B cell (primary cell): ENCODE results near the gene MTERF2. TPM values are rescaled to one million over a fixed set of nuclear protein-coding genes. Genes with fewer than 3 reads are reported as not detected.

Experiments used
- ATAC-seq: fragments of 200-7000 bp; cut with Tn5 transposase; one replicate; pipeline ENCODE4 v1.10.0; 2021; ENCODE audit warnings: low read depth, mild to moderate bottlenecking, moderate number of reproducible peaks, moderate library complexity
- CTCF ChIA-PET: fragments of 350-600 bp; sonication (Branson Sonifier 250); formaldehyde crosslinking; loops from one replicate; lab custom pipeline; 2021; ENCODE audit warnings: antibody characterized with exemption, inconsistent platforms; lab: Charles Lee
- POLR2A ChIA-PET: fragments of 350-600 bp; sonication (Branson Sonifier 250); formaldehyde crosslinking; loops from one replicate; lab custom pipeline; 2021; ENCODE audit warnings: antibody characterized with exemption; lab: Charles Lee
- DNase-seq: peaks from one replicate; pipeline ENCODE4 v3.0.0; 2013
- H2AFZ ChIP-seq: 2 replicates; pipeline ENCODE4 v1.6.1; 2012; ENCODE audit warnings: mild to moderate bottlenecking, low read depth, low read length; ENCODE audit not compliant: insufficient read depth, poor library complexity, severe bottlenecking
- H3K27ac ChIP-seq, 2 donors: 1 replicate in 1 of 2; 2 replicates in 1 of 2; pipeline ENCODE4 v1.5.1; 2012 to 2013; ENCODE audit warnings: low read length in 2 of 2, mild to moderate bottlenecking in 2 of 2, moderate library complexity in 1 of 2
- H3K27me3 ChIP-seq, 4 experiments: fragments of 200-600 bp in 1 of 4; sonication (generic) in 1 of 4; replicated peaks in 1 of 4; 1 replicate in 2 of 4; 2 replicates in 2 of 4; pipeline versions ENCODE4 v1.6.1 to v1.7.0; 2013 to 2016; ENCODE audit warnings: low read length in 3 of 4, mild to moderate bottlenecking in 2 of 4, mixed read lengths in 1 of 4, moderate library complexity in 1 of 4; ENCODE audit not compliant: insufficient read depth in 4 of 4, control insufficient read depth in 3 of 4; ENCODE audit errors: control extremely low read depth in 1 of 4
- H3K36me3 ChIP-seq, 2 experiments: replicated peaks in 1 of 2; 1 replicate in 1 of 2; 2 replicates in 1 of 2; pipeline versions ENCODE4 v1.6.1 to v1.7.1; 2013; ENCODE audit warnings: low read length in 1 of 2; ENCODE audit not compliant: insufficient read depth in 2 of 2, control insufficient read depth in 1 of 2; ENCODE audit errors: control extremely low read depth in 1 of 2, extremely low read depth in 1 of 2
- H3K4me1 ChIP-seq, 2 donors: fragments of 200-600 bp in 1 of 2; sonication (generic) in 1 of 2; 1 replicate in 1 of 2; 2 replicates in 1 of 2; pipeline versions ENCODE4 v1.5.1 to v1.6.1; 2013 to 2017; ENCODE audit warnings: low read length in 2 of 2; ENCODE audit not compliant: control insufficient read depth in 2 of 2, insufficient read depth in 2 of 2
- H3K4me2 ChIP-seq: replicated peaks from 2 replicates; pipeline ENCODE3; 2012; ENCODE audit warnings: mild to moderate bottlenecking, low read depth, low read length; ENCODE audit not compliant: poor library complexity, severe bottlenecking
- H3K4me3 ChIP-seq, 5 experiments: fragments of 200-600 bp in 1 of 5; sonication (generic) in 1 of 5; 1 replicate in 3 of 5; 2 replicates in 2 of 5; pipeline versions ENCODE4 v1.5.1 to v1.7.0; 2011 to 2016; ENCODE audit warnings: low read length in 4 of 5, mild to moderate bottlenecking in 4 of 5, low read depth in 2 of 5, control low read depth in 1 of 5, moderate library complexity in 1 of 5; ENCODE audit not compliant: insufficient read depth in 1 of 5; ENCODE audit errors: control extremely low read depth in 1 of 5, extremely low read depth in 1 of 5
- H3K79me2 ChIP-seq: fragments of 200-600 bp; sonication (generic); one replicate; pipeline ENCODE4 v1.6.0; 2016; ENCODE audit warnings: low read length; ENCODE audit not compliant: control insufficient read depth, insufficient read depth
- H3K9ac ChIP-seq: fragments of 200-600 bp; sonication (generic); 2 replicates; pipeline ENCODE4 v1.6.1; 2017; ENCODE audit warnings: mild to moderate bottlenecking, low read length, moderate library complexity
- H3K9me3 ChIP-seq, 3 donors: one replicate each; pipeline versions ENCODE4 v1.6.1 to v1.7.1; 2013; ENCODE audit warnings: low read length in 2 of 3; ENCODE audit not compliant: control insufficient read depth in 2 of 3, insufficient read depth in 1 of 3; ENCODE audit errors: control extremely low read depth in 1 of 3
- H4K20me1 ChIP-seq: 2 replicates; pipeline ENCODE4 v1.6.0; 2012; ENCODE audit warnings: mild to moderate bottlenecking, low read length; ENCODE audit not compliant: insufficient read depth, control insufficient read depth, poor library complexity, severe bottlenecking
- H3K27ac Mint-ChIP-seq: one replicate; pipeline ENCODE4 v1.8.0; 2021; ENCODE audit warnings: mixed read lengths
- H3K27me3 Mint-ChIP-seq: one replicate; pipeline ENCODE4 v1.8.0; 2021; ENCODE audit warnings: mixed read lengths
- H3K4me1 Mint-ChIP-seq: one replicate; pipeline ENCODE4 v1.8.0; 2021; ENCODE audit warnings: mixed read lengths
- H3K4me3 Mint-ChIP-seq: one replicate; pipeline ENCODE4 v1.8.0; 2021; ENCODE audit warnings: mixed read lengths
- H3K9me3 Mint-ChIP-seq: one replicate; pipeline ENCODE4 v1.8.0; 2022; ENCODE audit warnings: mixed read lengths; ENCODE audit not compliant: insufficient read depth
- EZH2 ChIP-seq: IDR thresholded peaks from 2 replicates; pipeline ENCODE4 v1.6.1; 2012; ENCODE audit warnings: borderline replicate concordance, low read depth, mild to moderate bottlenecking, moderate library complexity, low read length; ENCODE audit not compliant: insufficient read depth, poor library complexity, severe bottlenecking
- WGBS: methylation state at CpG from one replicate; pipeline ENCODE4 v1.1.5; 2013; ENCODE audit warnings: missing lambda C conversion rate; ENCODE audit not compliant: insufficient coverage; 5-methylcytosine and 5-hydroxymethylcytosine counted together
- intact Hi-C: fragments of 100-400 bp; cut with micrococcal nuclease; formaldehyde crosslinking; loops from one replicate; pipeline ENCODE4 v1.10.0; 2022
- polyA plus RNA-seq: library from polyadenylated mRNA; depleted of rRNA; stranded (reverse); fragments of >200 nt; gene quantifications from 2 replicates; pipeline ENCODE4 v1.2.3, GENCODE V29; 2012
- total RNA-seq, 2 donors: library from RNA; stranded (reverse); fragments of 120-200 nt in 1 of 2; gene quantifications; 1 replicate in 1 of 2; 2 replicates in 1 of 2; pipeline versions ENCODE4 v1.2.3 to v1.2.4, GENCODE V29; 2013 to 2022
- TF ChIP-seq, protein P1 (sequence below): fragments of 200-600 bp; IDR thresholded peaks from one replicate; pipeline ENCODE4 v1.8.0; 2022; ENCODE audit warnings: antibody characterized with exemption, mild to moderate bottlenecking

Gene MTERF2
- total and polyA plus RNA-seq, 2 donors (not counting 1 experiment from before 2014, with no cell fraction given) = 3.7 to 9.4 TPM

- Mint-ChIP-seq H3K27me3 (peaks cover 6% of the 10 kb centered on the region), H3K4me3 (no peak overlapping the region), H3K9me3 (peaks cover 5% of the 10 kb centered on the region), H3K27ac (no peak overlapping the region), H3K4me1 (no peaks in the 10 kb centered on the region)
- intact Hi-C loops = no loop called here
- no peak overlapping the region for H3K27ac ChIP-seq
- H4K20me1 ChIP-seq = no peaks in the 10 kb centered on the region
- H3K4me1 ChIP-seq = no peaks in the 10 kb centered on the region
- TF ChIP-seq, protein P1, sequence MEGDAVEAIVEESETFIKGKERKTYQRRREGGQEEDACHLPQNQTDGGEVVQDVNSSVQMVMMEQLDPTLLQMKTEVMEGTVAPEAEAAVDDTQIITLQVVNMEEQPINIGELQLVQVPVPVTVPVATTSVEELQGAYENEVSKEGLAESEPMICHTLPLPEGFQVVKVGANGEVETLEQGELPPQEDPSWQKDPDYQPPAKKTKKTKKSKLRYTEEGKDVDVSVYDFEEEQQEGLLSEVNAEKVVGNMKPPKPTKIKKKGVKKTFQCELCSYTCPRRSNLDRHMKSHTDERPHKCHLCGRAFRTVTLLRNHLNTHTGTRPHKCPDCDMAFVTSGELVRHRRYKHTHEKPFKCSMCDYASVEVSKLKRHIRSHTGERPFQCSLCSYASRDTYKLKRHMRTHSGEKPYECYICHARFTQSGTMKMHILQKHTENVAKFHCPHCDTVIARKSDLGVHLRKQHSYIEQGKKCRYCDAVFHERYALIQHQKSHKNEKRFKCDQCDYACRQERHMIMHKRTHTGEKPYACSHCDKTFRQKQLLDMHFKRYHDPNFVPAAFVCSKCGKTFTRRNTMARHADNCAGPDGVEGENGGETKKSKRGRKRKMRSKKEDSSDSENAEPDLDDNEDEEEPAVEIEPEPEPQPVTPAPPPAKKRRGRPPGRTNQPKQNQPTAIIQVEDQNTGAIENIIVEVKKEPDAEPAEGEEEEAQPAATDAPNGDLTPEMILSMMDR = no peak
- no peak for TF ChIP-seq EZH2
- ATAC-seq (no peak), DNase-seq (no peak)
- no peak overlapping the region for H2AFZ ChIP-seq
- ChIA-PET CTCF (no interaction called here), POLR2A (no interaction called here)
- H3K36me3 ChIP-seq = no peaks in the 10 kb centered on the region
- no peaks in the 10 kb centered on the region for H3K27me3 ChIP-seq
- no peaks in the 10 kb centered on the region for H3K9me3 ChIP-seq
- WGBS = 100% methylated on average over 1 of the region's 2 CpGs
- H3K79me2 ChIP-seq = no peaks in the 10 kb centered on the region
- H3K4me2 ChIP-seq = no peak overlapping the region
- H3K9ac ChIP-seq = no peak overlapping the region
- no peak overlapping the region for H3K4me3 ChIP-seq
Observed at GRCh38 chr12:107035733-107036132, 48.8 kb upstream of the MTERF2 start.

DNA sequence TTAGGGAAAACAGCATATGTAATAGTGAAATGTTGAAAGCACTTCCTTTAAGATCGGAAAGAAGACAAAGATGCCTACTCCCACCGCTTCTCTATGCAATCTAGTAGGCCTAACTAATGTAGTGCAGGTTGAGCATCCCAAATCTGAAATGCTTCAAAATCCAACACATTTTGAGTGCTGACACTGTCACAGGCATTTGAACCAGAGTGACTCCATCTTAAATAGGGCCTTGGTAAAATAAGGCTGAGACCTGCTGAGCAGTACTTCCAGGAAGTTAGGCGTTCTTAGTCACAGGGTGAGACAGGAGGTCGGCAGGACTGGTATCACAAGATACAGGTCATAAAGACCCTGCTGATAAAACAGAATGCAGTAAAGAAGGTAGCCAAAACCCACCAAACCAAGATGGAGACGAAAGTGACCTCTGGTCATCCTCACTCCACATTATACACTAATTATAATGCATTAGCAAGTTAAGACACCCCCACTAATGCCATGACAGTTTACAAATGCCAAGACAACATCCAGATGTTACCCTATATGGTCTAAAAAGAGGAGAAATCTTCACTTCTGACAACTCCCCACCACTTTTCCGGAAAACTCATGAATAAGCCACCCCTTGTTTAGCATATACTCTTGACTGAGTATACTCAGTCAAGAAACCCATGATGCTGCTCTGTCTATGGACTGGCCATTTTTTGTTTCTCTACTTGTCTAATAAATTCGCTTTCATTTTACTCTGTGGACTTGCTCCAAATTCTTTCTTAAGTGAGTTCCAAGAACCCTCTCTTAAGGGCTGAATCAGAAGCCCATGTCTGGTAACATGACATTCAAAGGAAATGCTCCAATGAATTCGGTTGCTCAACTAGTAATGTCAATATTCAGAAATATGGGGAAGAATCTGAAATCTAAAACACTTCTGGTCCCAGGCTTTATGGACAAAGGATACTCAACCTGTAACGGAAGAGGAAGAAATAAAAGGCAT, 47.1 kb upstream of the MTERF2 start:
- 88% methylated on average over 5 of the region's 9 CpGs for WGBS
- Mint-ChIP-seq H3K4me3 (no peak overlapping the region), H3K27me3 (peaks cover 2% of the 10 kb centered on the region), H3K9me3 (peaks cover 3% of the 10 kb centered on the region), H3K27ac (no peak overlapping the region), H3K4me1 (no peaks in the 10 kb centered on the region)
- TF ChIP-seq, protein P1 = no peak
- no peak for TF ChIP-seq EZH2
- Histone ChIP-seq H3K36me3 (no peaks in the 10 kb centered on the region), H3K4me3 (no peak overlapping the region), H3K4me2 (no peak overlapping the region), H3K4me1 (no peaks in the 10 kb centered on the region), H3K9me3 (no peaks in the 10 kb centered on the region), H4K20me1 (no peaks in the 10 kb centered on the region), H3K79me2 (no peaks in the 10 kb centered on the region), H3K9ac (no peak overlapping the region), H2AFZ (no peak overlapping the region), H3K27ac (no peak overlapping the region), H3K27me3 (no peaks in the 10 kb centered on the region)
- DNase-seq (no peak), ATAC-seq (no peak)
- ChIA-PET CTCF (no interaction called here), POLR2A (no interaction called here)
- intact Hi-C loops = no loop called here
